Measurements from ENCODE around the gene MTR.

Gene MTR

GRCh38 chr1:236760986-236761385 lies 34.1 kb upstream of the MTR start:
- FAIRE-seq (no peak), DNase-seq (ENCODE audit: insufficient read length, low spot score) (no peak)
- TF ChIP-seq, protein P1, sequence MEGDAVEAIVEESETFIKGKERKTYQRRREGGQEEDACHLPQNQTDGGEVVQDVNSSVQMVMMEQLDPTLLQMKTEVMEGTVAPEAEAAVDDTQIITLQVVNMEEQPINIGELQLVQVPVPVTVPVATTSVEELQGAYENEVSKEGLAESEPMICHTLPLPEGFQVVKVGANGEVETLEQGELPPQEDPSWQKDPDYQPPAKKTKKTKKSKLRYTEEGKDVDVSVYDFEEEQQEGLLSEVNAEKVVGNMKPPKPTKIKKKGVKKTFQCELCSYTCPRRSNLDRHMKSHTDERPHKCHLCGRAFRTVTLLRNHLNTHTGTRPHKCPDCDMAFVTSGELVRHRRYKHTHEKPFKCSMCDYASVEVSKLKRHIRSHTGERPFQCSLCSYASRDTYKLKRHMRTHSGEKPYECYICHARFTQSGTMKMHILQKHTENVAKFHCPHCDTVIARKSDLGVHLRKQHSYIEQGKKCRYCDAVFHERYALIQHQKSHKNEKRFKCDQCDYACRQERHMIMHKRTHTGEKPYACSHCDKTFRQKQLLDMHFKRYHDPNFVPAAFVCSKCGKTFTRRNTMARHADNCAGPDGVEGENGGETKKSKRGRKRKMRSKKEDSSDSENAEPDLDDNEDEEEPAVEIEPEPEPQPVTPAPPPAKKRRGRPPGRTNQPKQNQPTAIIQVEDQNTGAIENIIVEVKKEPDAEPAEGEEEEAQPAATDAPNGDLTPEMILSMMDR (IDR thresholded peaks at IDR 0.05; ENCODE audit: insufficient read depth, missing control alignments) = no peak

DNA sequence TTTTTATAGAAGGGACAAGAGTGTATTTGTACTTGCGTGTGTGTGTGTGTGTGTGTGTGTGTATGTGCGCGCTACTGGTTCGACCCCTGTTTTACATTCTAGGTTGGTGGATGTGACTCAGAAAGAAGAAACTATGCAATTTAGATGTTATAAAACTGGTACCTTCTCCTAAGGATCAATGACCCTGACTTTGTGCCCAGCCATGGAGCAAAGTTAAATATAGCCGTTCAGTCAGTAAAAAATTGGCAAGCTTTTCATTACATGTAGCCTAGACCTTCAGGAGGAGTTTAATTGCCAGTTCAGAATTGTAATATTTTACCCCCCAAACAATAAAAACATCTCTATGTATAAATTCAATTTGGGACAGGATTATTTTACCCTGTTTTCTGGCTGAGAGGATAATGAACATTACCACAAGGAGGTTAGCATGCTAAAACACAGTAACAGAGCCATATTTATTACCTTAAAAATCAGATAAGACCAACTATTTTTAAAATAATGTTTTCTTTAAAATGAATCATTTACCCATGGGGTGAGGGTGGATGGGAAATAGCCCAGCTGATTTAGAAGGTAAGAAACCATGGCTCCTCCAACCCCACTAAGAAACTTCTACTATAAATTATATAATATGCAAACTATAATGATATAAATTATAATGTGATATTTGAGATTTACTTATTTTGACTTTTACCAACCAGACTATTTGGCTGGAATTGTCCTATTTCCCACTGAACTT lies 33.5 kb upstream of the MTR start:
- DNase-seq (ENCODE audit: insufficient read length, low spot score) (no peak), FAIRE-seq (no peak)
- TF ChIP-seq, protein P1 (IDR thresholded peaks at IDR 0.05; ENCODE audit: insufficient read depth, missing control alignments) = no peak

GRCh38 chr1:236762410-236762809 lies 32.7 kb upstream of the MTR start:
- DNase-seq (ENCODE audit: insufficient read length, low spot score) (no peak), FAIRE-seq (no peak)
- TF ChIP-seq, protein P1 (IDR thresholded peaks at IDR 0.05; ENCODE audit: insufficient read depth, missing control alignments) = no peak

- DNase-seq (ENCODE audit: insufficient read length, low spot score) = no peak
- TF ChIP-seq, protein P1 (IDR thresholded peaks at IDR 0.05; ENCODE audit: insufficient read depth, missing control alignments) = no peak
- no peak for FAIRE-seq
Observed at GRCh38 chr1:236765831-236766230, 29.3 kb upstream of the MTR start.

GRCh38 chr1:236766506-236766905 lies 28.6 kb upstream of the MTR start:
- DNase-seq (ENCODE audit: insufficient read length, low spot score) (no peak), FAIRE-seq (no peak)
- TF ChIP-seq, protein P1 (IDR thresholded peaks at IDR 0.05; ENCODE audit: insufficient read depth, missing control alignments) = no peak

DNA sequence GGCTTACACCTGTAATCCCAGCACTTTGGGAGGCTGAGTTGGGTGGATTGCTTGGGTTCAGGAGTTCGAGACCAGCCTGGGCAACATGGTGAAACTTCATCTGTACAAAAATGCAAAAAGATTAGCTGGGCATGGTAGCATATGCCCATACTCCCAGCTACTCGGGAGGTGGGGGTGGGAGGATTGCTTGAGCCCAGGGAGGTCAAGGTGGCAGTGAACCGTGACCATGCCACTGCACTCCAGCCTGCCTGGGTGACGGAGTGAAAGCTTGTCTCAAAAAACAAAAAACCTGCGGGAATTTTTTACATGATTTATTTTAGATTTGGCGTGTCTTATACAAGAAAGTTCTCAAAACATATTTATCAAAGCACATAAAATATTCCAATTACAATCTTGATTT lies 27.8 kb upstream of the MTR start:
- TF ChIP-seq, protein P1 (IDR thresholded peaks at IDR 0.05; ENCODE audit: insufficient read depth, missing control alignments) = no peak
- FAIRE-seq (peak; percentile 41), DNase-seq (ENCODE audit: insufficient read length, low spot score) (no peak)

- DNase-seq (ENCODE audit: insufficient read length, low spot score) = no peak
- FAIRE-seq = no peak
- TF ChIP-seq, protein P1 (IDR thresholded peaks at IDR 0.05; ENCODE audit: insufficient read depth, missing control alignments) = no peak
Observed at GRCh38 chr1:236768601-236769000, 26.5 kb upstream of the MTR start.

Data from D721Med (cell line).